ENCODE measurements around the gene NLN. TPM values are rescaled to one million over a fixed set of nuclear protein-coding genes. Genes with fewer than 3 reads are reported as not detected.

NLN gene
- total and polyA plus RNA-seq, 11 donors = 1.6 to 28.2 (median 11.6) TPM

GRCh38 chr5:65762234-65762633 is 40.2 kb downstream of the NLN start:
- 89 to 93% (median 92%) methylated on average over 1 of the region's 1 CpG for WGBS, 4 donors
- no peaks in the 10 kb centered on the region for H3K9me3 ChIP-seq
- intact Hi-C loops (cut with DNase I) = loop anchor here in 7 of 10 donors (5.0 to 10.0 kb wide), 7 partner anchors 163 to 543 kb away; partner anchors contain the start of genes SREK1 (in 2 of the 7) and ERBIN (in 1 of the 7)
- H3K27me3 ChIP-seq = no peaks in the 10 kb centered on the region
- H3K36me3 ChIP-seq = peaks cover 0 to 20% (median 0%) of the 10 kb centered on the region in 9 donors
- no peak for TF ChIP-seq POLR2A (IDR thresholded peaks at IDR 0.05)
- TF ChIP-seq, protein P1, sequence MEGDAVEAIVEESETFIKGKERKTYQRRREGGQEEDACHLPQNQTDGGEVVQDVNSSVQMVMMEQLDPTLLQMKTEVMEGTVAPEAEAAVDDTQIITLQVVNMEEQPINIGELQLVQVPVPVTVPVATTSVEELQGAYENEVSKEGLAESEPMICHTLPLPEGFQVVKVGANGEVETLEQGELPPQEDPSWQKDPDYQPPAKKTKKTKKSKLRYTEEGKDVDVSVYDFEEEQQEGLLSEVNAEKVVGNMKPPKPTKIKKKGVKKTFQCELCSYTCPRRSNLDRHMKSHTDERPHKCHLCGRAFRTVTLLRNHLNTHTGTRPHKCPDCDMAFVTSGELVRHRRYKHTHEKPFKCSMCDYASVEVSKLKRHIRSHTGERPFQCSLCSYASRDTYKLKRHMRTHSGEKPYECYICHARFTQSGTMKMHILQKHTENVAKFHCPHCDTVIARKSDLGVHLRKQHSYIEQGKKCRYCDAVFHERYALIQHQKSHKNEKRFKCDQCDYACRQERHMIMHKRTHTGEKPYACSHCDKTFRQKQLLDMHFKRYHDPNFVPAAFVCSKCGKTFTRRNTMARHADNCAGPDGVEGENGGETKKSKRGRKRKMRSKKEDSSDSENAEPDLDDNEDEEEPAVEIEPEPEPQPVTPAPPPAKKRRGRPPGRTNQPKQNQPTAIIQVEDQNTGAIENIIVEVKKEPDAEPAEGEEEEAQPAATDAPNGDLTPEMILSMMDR (IDR thresholded peaks at IDR 0.05) = no peak
- ATAC-seq (no peak), DNase-seq (no peak)
- no peak overlapping the region for H3K27ac ChIP-seq
- peaks cover 0 to 11% (median 2%) of the 10 kb centered on the region in 12 donors for H3K4me1 ChIP-seq
- H3K4me3 ChIP-seq = no peak overlapping the region

- intact Hi-C loops (cut with DNase I) = loop anchor here in 6 of 10 donors (10.0 kb wide), 6 partner anchors 159 to 539 kb away; partner anchors contain the start of genes ERBIN (in 1 of the 6) and SREK1 (in 1 of the 6)
- no peak for DNase-seq
- ATAC-seq = no peak
Observed at GRCh38 chr5:65765582-65765981, 43.6 kb downstream of the NLN start.

DNA sequence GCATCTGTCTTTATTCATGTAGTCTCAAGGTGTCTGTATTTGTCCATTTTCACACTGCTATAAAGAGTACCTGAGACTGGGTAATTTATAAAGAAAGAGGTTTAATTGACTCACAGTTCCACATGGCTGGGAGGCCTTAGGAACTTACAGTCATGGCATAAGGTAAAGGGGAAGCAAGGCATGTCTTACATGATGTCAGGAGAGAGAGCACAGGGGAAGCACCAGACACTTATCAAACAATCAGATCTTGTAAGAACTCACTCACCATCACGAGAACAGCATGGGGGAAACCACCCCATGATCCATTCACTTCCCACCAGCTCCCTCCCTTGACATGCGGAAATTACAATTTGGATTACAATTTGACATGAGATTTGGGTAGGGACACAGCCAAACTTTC is 44.2 kb downstream of the NLN start:
- intact Hi-C loops (cut with DNase I) = loop anchor here in 6 of 10 donors (10.0 kb wide), 6 partner anchors 159 to 539 kb away; partner anchors contain the start of genes ERBIN (in 1 of the 6) and SREK1 (in 1 of the 6)
- Histone ChIP-seq H3K9me3 (no peaks in the 10 kb centered on the region), H3K27me3 (no peaks in the 10 kb centered on the region), H3K4me3 (no peak overlapping the region), H3K27ac (no peak overlapping the region), H3K36me3 (no peaks in the 10 kb centered on the region), H3K4me1 (peaks cover 0 to 5% (median 0%) of the 10 kb centered on the region in 12 donors)
- ATAC-seq (no peak), DNase-seq (no peak)
- TF ChIP-seq POLR2A (IDR thresholded peaks at IDR 0.05) = no peak
- TF ChIP-seq, protein P1 (IDR thresholded peaks at IDR 0.05) = no peak
- WGBS, 4 donors = 68 to 95% (median 85%) methylated on average over 2 of the region's 2 CpGs

More at GRCh38 chr5:65765582-65765981, 43.6 kb downstream of the NLN start:
- Histone ChIP-seq H3K36me3 (no peaks in the 10 kb centered on the region), H3K4me3 (no peak overlapping the region), H3K27ac (no peak overlapping the region), H3K27me3 (no peaks in the 10 kb centered on the region), H3K9me3 (no peaks in the 10 kb centered on the region), H3K4me1 (peaks cover 0 to 11% (median 2%) of the 10 kb centered on the region in 12 donors)
- 98 to 100% (median 100%) methylated on average over 1 of the region's 1 CpG for WGBS, 4 donors
- TF ChIP-seq, protein P1 (IDR thresholded peaks at IDR 0.05) = no peak
- no peak for TF ChIP-seq POLR2A (IDR thresholded peaks at IDR 0.05)

- 95 to 100% (median 99%) methylated on average over 2 of the region's 2 CpGs for WGBS, 4 donors
- H3K4me1 ChIP-seq = no peaks in the 10 kb centered on the region
- ATAC-seq (no peak), DNase-seq (no peak)
- H3K36me3 ChIP-seq = no peaks in the 10 kb centered on the region
- no peak for TF ChIP-seq POLR2A (IDR thresholded peaks at IDR 0.05)
- TF ChIP-seq, protein P1 (IDR thresholded peaks at IDR 0.05) = no peak
- H3K27me3 ChIP-seq = no peaks in the 10 kb centered on the region
- no peak overlapping the region for H3K4me3 ChIP-seq
- no peaks in the 10 kb centered on the region for H3K9me3 ChIP-seq
- H3K27ac ChIP-seq = no peak overlapping the region
- intact Hi-C loops (cut with DNase I) = loop anchor here in 6 of 10 donors (10.0 kb wide), 6 partner anchors 158 to 538 kb away; partner anchors contain the start of genes ERBIN (in 1 of the 6) and SREK1 (in 1 of the 6)
Observed at GRCh38 chr5:65766781-65767180, 44.8 kb downstream of the NLN start.
